GM18907 (cell line): ENCODE results near the gene LIN28B.
"Not testable (repeated sequence)": the region's sequence is repeated elsewhere in the genome, so short reads cannot be mapped to it uniquely, and the experiment has no call there.

Experiments used
- ATAC-seq: cut with Tn5 transposase; IDR thresholded peaks from one replicate; pipeline ENCODE4 v1.9.1; 2021; ENCODE audit warnings: mild to moderate bottlenecking, moderate library complexity; ENCODE audit not compliant: unreplicated experiment

The LIN28B gene, protein sequence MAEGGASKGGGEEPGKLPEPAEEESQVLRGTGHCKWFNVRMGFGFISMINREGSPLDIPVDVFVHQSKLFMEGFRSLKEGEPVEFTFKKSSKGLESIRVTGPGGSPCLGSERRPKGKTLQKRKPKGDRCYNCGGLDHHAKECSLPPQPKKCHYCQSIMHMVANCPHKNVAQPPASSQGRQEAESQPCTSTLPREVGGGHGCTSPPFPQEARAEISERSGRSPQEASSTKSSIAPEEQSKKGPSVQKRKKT

GRCh38 chr6:104956731-104957294 lies at the start of gene LIN28B:
Gene LIN28B (plus strand): TSS chr6:104957107. CDS start chr6:104957251, 144 bp downstream.
- ATAC-seq, result no peak

DNA sequence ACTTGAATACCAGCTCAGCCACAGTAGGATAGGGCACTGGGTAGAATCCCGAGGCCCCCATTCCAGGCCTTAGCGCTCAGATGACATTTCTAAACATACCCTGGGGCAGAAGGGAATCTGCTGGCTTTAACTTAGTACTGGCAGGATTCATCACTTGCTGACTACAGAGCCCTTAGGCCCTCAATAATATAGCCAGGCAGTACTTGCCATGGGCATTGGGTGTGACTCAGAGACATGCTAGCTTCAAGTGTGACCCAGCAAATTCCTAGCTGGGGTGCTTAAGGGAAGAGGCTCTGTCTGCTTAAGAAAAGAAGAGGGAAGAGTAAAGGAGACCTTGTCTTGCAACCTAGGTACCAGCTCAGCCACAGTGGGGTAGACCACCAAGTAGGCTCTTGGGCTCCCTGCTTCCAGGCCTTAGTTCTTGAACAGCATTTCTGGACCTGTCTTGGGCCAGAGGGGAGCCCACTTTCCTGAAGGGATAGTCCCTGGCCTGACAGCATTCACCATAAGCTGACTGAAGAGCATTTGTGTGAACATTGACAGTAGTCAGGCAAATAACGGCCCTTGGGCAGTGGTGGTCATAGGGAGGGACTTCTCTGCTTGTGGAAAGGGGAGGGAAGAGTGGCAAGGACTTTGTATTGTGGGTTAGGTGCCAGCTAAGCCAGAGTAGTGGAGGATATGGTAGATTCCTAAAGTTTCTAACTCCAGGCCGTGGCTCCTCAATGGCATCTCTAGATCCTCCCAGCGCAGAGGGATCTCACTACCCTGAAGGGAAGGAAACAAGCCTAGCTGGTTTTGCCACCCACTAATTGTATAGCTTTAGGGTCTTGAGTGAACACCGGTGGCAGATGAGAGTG lies 48.6 kb upstream of the LIN28B start:
- no peak for ATAC-seq

DNA sequence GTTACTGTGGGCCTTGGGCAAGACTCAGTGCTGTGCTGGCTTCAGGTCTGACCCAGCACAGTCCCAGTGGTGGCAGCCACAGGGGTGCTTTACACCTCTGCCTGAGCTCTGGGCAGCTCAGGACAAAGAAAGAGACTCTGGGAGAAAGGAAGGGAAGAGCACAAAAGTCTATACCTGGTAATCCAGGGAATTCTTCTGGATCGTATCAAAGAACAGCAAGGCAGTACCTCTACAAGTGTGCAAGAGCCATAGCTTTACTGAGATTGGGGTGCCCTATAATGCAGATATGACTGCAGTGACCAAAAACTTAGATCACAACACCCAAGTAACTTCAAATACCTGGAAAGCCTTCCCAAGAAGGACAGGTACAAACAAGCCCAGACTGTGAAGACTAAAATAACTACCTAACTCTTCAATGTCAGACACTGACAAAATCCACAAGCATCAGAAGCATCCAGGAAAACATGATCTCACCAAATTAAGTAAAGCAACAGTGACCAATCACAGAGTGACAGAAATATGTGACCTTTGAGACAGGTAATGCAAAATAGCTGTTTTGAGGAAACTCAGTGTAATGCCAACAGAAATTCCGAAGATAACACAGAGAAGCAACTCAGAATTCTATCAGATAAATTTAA lies 47.9 kb upstream of the LIN28B start:
- no peak for ATAC-seq

GRCh38 chr6:104921896-104922295 lies 35.0 kb upstream of the LIN28B start:
- no peak for ATAC-seq

- ATAC-seq, result no peak
Observed at GRCh38 chr6:104928141-104928540, 28.8 kb upstream of the LIN28B start.

- ATAC-seq, result no peak
Observed at GRCh38 chr6:104929353-104929752, 27.6 kb upstream of the LIN28B start.

GRCh38 chr6:104930939-104931338 lies 26.0 kb upstream of the LIN28B start:
- ATAC-seq, result no peak

DNA sequence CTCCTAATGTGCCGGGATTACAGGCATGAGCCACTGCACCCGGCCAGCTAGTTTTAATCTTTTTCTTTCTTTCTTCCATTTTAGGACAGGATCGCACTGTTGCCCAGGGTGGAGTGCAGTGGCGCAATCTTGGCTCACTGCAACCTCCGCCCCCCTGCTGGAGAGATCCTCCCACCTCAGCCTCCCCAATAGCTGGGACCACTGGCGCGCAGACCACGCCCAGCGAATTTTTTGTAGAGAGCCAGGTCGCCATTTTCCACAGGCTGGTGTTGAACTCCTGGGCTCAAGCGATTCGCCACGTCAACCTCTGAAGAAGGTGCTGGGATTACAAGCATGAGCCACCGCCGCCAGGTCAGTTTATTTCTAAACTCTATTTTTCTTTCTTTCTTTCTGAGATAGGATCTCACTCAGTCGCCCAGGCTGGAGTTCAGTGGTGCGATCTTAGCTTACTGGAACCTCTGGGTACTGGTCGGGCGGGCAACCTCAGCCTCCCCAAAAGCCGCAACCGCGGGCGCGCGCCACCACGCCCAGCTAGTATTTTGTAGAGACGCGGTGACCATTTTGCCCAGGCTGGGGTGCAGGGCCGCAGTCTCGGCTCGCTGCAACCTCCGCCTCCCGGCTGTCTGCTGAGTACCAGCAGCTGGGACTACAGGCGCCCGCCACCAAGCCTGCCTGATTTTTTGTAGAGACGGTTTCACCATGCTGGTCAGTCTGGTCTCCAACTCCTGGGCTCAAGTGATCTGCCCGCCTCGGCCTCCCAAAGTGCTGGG lies 20.0 kb upstream of the LIN28B start:
- ATAC-seq, result no peak

DNA sequence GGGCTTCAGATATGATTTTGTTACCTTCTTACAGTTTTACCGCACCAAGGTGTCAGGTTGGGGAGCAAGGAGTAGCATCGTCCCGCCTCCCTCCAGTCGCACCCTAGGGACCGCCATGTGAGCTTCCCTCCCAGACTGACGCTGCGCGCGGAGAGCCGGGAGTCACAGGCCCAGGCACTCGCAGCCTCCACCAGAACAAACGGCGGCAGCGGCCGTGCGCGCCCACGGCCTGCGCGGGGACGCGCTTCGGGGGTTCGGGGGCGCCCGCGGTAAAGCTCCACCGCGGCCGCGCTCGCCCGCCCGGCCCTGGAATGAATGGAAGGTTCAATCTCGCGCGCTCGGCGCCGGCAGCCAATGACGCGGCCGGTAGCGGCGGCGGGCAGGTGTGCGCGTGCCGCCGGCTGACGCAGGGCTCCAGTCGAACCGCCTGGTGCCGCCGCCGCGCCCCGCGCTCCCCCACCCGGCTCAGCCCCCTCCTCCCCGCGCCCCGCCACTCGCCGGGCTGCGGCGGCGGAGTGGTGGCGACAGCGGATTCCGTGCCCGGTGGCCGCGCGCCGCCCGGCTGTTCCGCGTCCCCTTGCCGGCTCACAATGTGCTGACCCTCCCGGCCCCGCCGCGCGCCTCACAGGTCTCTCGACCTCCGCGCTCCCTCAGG lies 16.5 kb upstream of the LIN28B start:
- ATAC-seq, result no peak

- ATAC-seq, result peak; percentile 75
Observed at GRCh38 chr6:104940893-104941728, 15.8 kb upstream of the LIN28B start.

GRCh38 chr6:104941729-104942091 lies 15.2 kb upstream of the LIN28B start:
- no peak for ATAC-seq

DNA sequence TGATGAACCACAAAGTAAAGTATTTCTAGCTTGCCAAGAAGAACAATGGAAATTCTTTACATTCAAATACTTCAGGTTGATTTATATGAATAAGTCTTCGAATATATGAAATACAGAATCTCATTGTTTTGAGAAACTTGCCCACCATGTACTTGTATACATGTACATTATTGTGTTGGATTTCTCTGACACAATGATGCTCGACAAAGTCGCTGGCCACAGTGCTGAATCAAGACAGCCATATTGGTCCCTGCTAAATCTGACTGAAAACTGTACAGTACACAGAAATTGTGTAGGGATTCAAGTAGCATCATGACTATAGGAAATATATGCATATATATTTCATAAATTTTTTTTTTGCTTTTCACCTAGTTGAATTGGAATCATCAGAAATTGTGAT lies 13.1 kb upstream of the LIN28B start:
- ATAC-seq, result no peak

- no peak for ATAC-seq
Observed at GRCh38 chr6:104949206-104949605, 7.7 kb upstream of the LIN28B start.

DNA sequence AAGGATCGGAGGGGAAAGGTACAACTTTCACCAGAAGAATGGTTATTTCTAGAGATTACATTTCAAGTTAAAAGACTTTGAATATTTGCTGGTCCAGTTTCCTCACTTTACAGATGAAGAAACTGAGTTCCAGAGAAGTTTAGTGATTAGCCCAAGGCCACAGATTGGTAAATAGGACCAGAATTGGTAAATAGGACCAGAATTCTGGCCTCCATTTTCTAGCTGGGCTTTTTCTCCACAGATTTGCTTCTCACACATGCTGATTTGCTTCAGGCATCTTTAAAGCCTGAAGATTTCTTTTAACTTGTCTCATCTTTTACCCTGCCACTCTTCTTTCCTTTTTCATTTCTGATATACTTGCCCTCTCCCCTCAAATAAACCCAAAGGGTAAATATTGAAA lies 5.2 kb upstream of the LIN28B start:
- ATAC-seq, result no peak

- ATAC-seq, result no peak
Observed at GRCh38 chr6:104952911-104953399, 4.0 kb upstream of the LIN28B start.

DNA sequence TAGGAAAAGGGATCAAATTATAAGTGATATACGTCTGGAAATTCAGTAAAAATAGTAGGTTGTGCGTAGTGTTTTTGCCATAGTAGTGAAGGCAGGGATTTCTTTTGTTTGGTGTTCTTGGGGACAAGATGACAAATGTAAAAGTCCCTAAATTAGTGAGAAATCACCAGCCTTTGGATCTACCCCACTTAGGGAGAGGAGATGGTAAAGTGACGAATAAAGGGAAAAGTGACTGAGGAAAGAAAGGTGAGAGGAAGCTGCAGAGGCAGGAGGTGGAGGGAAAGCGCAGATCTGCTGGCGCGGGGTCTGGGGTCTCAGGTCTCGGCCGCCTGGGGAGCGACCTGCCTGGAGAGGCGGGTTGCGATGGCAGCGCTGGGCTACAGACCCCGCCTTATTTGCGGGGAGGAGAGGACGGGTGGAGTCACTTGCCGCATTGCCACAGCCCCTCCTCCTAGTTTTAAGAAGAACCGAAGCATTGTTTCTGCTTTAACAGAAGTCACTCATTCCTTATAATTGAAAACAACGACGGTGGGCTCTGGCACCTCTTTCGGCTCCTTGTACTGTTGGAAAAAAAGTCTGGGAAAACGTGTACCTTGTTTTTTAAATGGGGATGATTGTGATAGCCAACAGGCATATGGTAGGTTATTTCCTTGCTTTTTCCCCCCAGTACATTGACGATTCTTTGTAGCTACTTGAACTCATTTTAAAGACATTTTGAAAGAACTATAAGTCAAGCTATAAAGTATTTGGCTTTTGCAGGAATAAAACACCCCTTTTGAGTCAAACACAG lies 3.3 kb upstream of the LIN28B start:
- not testable (repeated sequence) for ATAC-seq

DNA sequence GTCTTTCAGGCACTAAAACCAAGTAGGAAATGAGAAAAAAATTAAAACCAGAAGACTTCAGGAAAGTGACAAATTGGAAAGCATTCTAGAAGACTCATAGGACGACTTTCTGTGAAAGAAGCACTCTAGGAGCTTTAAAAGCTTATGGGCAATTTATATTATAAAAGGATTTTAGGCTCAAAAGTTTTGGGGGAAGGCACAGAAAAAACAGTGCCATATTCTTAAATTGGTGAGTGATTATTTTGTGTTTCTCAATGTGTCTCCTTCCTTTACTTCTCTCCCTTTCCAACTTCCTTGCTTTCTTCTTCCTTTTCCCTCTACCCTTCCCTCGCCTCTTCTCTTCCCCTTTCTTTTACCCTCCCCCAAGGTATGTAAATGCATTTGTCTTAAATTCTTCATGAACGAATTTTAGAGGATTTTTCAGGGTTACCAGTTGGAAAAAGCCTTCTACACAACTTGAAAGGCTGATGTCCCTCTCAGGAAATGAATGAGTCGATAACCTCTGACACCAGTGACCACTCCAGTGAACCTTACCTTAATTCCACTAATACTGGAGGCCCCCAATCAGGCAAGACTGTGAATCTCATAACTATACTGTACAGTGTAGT lies 2.6 kb upstream of the LIN28B start:
- no peak for ATAC-seq

GRCh38 chr6:104955491-104955890 lies 1.4 kb upstream of the LIN28B start:
- ATAC-seq, result no peak
